HG03097 (cell line): ENCODE results near the gene AVEN.
"Not testable (repeated sequence)": the region's sequence is repeated elsewhere in the genome, so short reads cannot be mapped to it uniquely, and the experiment has no call there.

Experiments used
- ATAC-seq: cut with Tn5 transposase; IDR thresholded peaks from one replicate; pipeline ENCODE4 v1.9.1; 2021; ENCODE audit not compliant: unreplicated experiment, low FRiP score

The AVEN gene

GRCh38 chr15:34043391-34043790 lies 4.4 kb upstream of the AVEN start:
- no peak for ATAC-seq

DNA sequence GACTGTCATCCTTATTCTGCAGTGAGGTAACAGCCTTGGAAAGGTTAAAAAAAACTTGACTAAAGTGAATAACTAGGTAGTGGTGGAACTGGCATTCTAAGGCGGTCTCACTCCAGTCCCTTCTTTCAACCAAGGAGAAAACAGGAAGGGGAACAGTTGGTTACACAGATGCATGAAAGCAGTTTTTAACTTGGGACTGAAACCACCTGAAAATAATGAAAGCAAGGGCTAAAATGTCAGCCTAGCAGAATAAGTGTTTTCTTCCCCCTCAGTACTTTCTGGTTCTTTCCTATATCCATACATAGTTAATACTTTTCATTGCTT lies 748 bp upstream of the AVEN start:
- ATAC-seq: no peak

DNA sequence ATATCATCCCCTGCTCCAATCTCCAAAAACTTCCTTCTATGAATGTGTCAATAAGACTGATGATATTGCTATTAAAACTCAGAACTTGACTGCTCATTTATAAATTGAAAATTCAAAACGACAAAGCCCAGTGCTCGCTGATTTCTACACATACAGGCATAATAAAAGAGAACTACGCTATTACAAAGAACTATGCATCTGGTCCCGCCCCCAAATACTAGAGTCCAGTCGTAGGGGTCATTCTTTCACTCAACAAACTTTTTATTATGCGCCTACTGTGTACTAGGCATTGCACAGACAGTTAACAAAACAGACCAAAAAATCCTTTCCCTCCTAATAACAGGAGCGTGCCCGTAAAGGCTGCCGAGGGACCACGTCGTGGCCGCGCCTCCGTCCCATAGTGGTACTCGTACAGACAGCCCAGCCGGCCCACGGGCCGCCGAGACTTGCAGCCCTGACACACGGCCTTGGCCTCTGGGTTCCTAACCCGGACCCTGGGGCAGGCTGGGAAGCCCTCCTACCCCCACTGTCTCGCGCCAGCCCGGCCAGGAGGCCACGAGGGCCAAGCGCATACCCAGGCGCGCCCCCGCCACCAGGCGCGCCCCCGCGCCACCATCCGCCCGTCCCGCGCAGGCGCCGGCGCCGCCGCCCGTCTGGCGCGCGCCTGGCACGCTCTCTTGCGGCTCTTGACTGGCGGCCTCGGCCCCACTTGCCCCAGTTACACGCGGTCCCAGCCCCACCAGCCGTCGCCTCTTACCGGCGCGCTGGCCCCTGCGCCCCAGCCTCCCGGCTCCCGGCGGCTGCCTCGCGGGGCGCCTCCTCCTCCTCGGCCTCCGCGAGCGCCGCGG lies 757 bp downstream of the AVEN start:
- peak; percentile 72 for ATAC-seq

GRCh38 chr15:34031987-34032760 lies 6.8 kb downstream of the AVEN start:
- no peak for ATAC-seq

- no peak for ATAC-seq
Observed at GRCh38 chr15:34027606-34028005, 11.4 kb downstream of the AVEN start.

- no peak for ATAC-seq
Observed at GRCh38 chr15:34025252-34025651, 13.8 kb downstream of the AVEN start.

- ATAC-seq: no peak
Observed at GRCh38 chr15:34023907-34024306, 15.1 kb downstream of the AVEN start.

- ATAC-seq: no peak
Observed at GRCh38 chr15:34019369-34019990, 19.5 kb downstream of the AVEN start.

GRCh38 chr15:34018738-34019137 lies 20.3 kb downstream of the AVEN start:
- not testable (repeated sequence) for ATAC-seq

- no peak for ATAC-seq
Observed at GRCh38 chr15:34018021-34018645, 20.9 kb downstream of the AVEN start.

DNA sequence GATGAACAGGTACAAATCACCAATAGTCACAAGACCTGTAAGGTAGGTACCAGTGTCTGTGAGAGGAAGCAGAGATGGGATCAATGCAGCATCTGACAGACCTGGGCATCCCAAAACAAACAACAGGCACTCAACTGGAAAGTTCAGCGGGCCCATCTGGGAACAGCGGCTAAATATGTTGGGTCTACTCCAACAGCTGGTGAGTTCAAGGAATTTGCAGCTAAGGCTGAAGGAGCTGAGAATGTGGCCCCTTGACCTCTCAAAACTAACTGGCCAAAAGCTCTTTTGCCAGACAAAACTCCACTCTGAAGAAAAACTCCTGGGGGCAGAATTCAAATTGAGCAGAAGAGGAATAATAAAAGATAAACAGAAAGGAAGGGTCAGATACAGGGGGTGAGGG lies 24.4 kb downstream of the AVEN start:
- ATAC-seq: no peak

GRCh38 chr15:34013746-34014145 lies 25.3 kb downstream of the AVEN start:
- no peak for ATAC-seq

GRCh38 chr15:34012461-34013028 lies 26.5 kb downstream of the AVEN start:
- ATAC-seq: no peak

- ATAC-seq: no peak
Observed at GRCh38 chr15:34011481-34011880, 27.5 kb downstream of the AVEN start.

GRCh38 chr15:34010921-34011320 lies 28.1 kb downstream of the AVEN start:
- no peak for ATAC-seq

DNA sequence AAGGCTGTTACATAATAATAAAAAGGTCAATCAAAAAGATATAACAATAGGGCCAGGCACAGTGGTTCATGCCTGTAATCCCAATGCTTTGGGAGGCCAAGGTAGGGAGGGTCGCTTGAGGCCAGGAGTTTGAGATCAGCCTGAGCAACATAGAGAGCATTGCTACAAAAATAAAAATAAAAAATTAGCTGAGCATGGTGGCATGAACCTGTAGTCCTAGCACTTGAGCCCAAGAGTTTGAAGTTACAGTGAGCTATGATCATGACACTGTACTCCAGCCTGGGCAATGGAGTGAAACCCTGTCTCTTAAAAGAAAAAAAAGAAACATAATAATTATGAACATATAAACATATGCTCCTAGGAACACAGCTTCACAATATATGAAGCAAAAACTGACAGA lies 29.3 kb downstream of the AVEN start:
- ATAC-seq: no peak

- no peak for ATAC-seq
Observed at GRCh38 chr15:34006381-34006780, 32.6 kb downstream of the AVEN start.

- no peak for ATAC-seq
Observed at GRCh38 chr15:34001536-34001935, 37.5 kb downstream of the AVEN start.

GRCh38 chr15:33995666-33996065 lies 43.3 kb downstream of the AVEN start:
- not testable (repeated sequence) for ATAC-seq

DNA sequence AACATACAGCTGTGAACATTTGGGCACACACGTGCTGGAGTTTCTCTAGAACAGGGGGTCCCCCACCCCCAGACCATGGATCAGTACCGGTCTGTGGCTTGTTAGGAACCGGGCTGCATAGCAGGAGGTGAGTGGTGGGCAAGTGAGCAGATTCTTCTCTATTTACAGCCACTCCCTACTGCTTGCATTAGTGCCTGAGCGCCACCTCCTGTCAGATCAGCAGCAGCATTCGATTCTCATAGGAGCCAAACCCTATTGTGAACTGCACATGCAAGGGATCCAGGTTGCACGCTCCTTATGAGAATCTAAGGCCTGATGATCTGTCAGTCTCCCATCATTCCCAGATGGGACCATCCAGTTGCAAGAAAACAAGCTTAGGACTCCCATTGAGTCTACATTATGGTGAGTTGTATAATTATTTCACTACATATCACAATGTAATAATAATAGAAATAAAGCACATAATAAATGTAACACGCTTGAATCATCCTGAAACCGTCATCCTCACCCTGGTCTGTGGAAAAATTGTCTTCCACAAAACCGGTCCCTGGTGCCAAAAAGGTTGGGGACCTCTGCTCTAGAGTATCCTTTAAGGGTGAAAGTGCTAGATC lies 44.9 kb downstream of the AVEN start:
- ATAC-seq: no peak
